ENCODE data around the gene SPDYC. TPM values are rescaled to one million over a fixed set of nuclear protein-coding genes. Genes with fewer than 3 reads are reported as not detected.

Gene SPDYC
- total RNA-seq, 1 experiment from 2014 or later: not detected

DNA sequence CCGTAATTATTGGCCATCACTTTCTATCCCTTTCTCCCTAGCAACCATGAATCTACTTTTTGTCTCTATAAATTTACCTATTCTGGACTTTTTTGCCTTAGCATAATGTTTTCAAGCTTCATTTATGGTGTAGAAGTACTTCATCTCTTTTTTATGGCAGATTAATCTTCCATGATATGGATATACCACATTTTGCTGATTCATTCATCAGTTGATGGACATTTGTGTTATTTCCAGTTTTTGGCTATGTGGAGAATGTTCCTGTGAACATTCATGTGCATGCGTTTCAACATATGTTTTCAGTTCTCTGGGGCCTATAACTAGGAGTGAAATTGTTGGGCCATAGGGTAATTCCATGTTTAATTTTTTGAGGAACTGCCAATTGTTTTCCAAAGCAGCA is 24.5 kb downstream of the SPDYC start:
- H3K27me3 ChIP-seq (ENCODE audit: low read length): no peaks in the 10 kb centered on the region
- no TSS peak for BruUV-seq (replicated peaks)
- H3K4me1 ChIP-seq (ENCODE audit: insufficient read depth, low read length): no peaks in the 10 kb centered on the region
- H4K20me1 ChIP-seq (ENCODE audit: low read length): no peaks in the 10 kb centered on the region
- TF ChIP-seq EZH2phosphoT487 (IDR thresholded peaks at IDR 0.05; ENCODE audit: borderline replicate concordance, low read length): no peak
- no peak for TF ChIP-seq EZH2 (IDR thresholded peaks at IDR 0.05; ENCODE audit: low read length, unreplicated experiment)
- TF ChIP-seq CTCF (conservative IDR thresholded peaks at IDR 0.05; ENCODE audit: low read depth, low read length): no peak
- no peaks in the 10 kb centered on the region for H3K9me3 ChIP-seq (ENCODE audit: low read length)
- no peak overlapping the region for H2AFZ ChIP-seq (ENCODE audit: low read length)
- H3K79me2 ChIP-seq (ENCODE audit: low read length): peaks cover 5% of the 10 kb centered on the region; the same call in 1 of the 2 replicates
- no peak overlapping the region for H3K9ac ChIP-seq (ENCODE audit: low read length)
- ChIA-PET POLR2A (ENCODE audit: unreplicated experiment) (no interaction called here), CTCF (no interaction called here)
- H3K27ac ChIP-seq (ENCODE audit: low read length): no peak overlapping the region
- peaks cover 55% of the 10 kb centered on the region for H3K36me3 ChIP-seq (ENCODE audit: low read depth, low read length)
- H3K4me2 ChIP-seq (ENCODE audit: low read length): no peak overlapping the region
- ATAC-seq (no peak), DNase-seq (no peak)
- no peak overlapping the region for H3K4me3 ChIP-seq (ENCODE audit: low read length)
- intact Hi-C loops (cut with micrococcal nuclease): no loop called here
- H3F3A ChIP-seq (ENCODE audit: low read length, unreplicated experiment): peaks cover 5% of the 10 kb centered on the region
- no peaks in the 10 kb centered on the region for H3K9me2 ChIP-seq (replicated peaks; ENCODE audit: low read length)

- Histone ChIP-seq H3K27me3 (ENCODE audit: low read length) (no peaks in the 10 kb centered on the region), H3F3A (ENCODE audit: low read length, unreplicated experiment) (peaks cover under 1% of the 10 kb centered on the region), H3K4me3 (ENCODE audit: low read length) (no peak overlapping the region), H3K4me1 (ENCODE audit: insufficient read depth, low read length) (no peaks in the 10 kb centered on the region), H3K9ac (ENCODE audit: low read length) (no peak overlapping the region), H2AFZ (ENCODE audit: low read length) (no peak overlapping the region), H3K9me3 (ENCODE audit: low read length) (no peaks in the 10 kb centered on the region), H3K36me3 (ENCODE audit: low read depth, low read length) (peaks cover 41% of the 10 kb centered on the region), H3K9me2 (replicated peaks; ENCODE audit: low read length) (no peaks in the 10 kb centered on the region), H3K79me2 (ENCODE audit: low read length) (no peaks in the 10 kb centered on the region), H3K27ac (ENCODE audit: low read length) (no peak overlapping the region), H3K4me2 (ENCODE audit: low read length) (no peak overlapping the region), H4K20me1 (ENCODE audit: low read length) (no peaks in the 10 kb centered on the region)
- DNase-seq (no peak), ATAC-seq (no peak)
- no TSS peak for BruUV-seq (replicated peaks)
- POLR2A ChIA-PET (ENCODE audit: unreplicated experiment): no interaction called here
- TF ChIP-seq EZH2phosphoT487 (IDR thresholded peaks at IDR 0.05; ENCODE audit: borderline replicate concordance, low read length) (no peak), CTCF (conservative IDR thresholded peaks at IDR 0.05; ENCODE audit: low read depth, low read length) (no peak), EZH2 (IDR thresholded peaks at IDR 0.05; ENCODE audit: low read length, unreplicated experiment) (no peak)
- intact Hi-C loops (cut with micrococcal nuclease): loop anchor here (1.0 kb wide), 1 partner anchor 46 kb away; no protein-coding TSS in a partner anchor
- CTCF ChIA-PET: no interaction called here
Observed at GRCh38 chr11:65204143-65204542, 34.1 kb downstream of the SPDYC start.

- Histone ChIP-seq H3K4me2 (ENCODE audit: low read length) (no peak overlapping the region), H3K4me1 (ENCODE audit: insufficient read depth, low read length) (no peaks in the 10 kb centered on the region), H3K27me3 (ENCODE audit: low read length) (no peaks in the 10 kb centered on the region), H3F3A (ENCODE audit: low read length, unreplicated experiment) (no peaks in the 10 kb centered on the region), H3K27ac (ENCODE audit: low read length) (no peak overlapping the region), H3K4me3 (ENCODE audit: low read length) (no peak overlapping the region), H3K36me3 (ENCODE audit: low read depth, low read length) (peaks cover 45% of the 10 kb centered on the region), H3K9me2 (replicated peaks; ENCODE audit: low read length) (no peaks in the 10 kb centered on the region), H3K9me3 (ENCODE audit: low read length) (no peaks in the 10 kb centered on the region), H4K20me1 (ENCODE audit: low read length) (no peaks in the 10 kb centered on the region), H3K9ac (ENCODE audit: low read length) (no peak overlapping the region), H2AFZ (ENCODE audit: low read length) (no peak overlapping the region), H3K79me2 (ENCODE audit: low read length) (no peaks in the 10 kb centered on the region)
- ChIA-PET POLR2A (ENCODE audit: unreplicated experiment) (no interaction called here), CTCF (no interaction called here)
- ATAC-seq (peak; percentile 69), DNase-seq (peak; percentile 59)
- TF ChIP-seq EZH2phosphoT487 (IDR thresholded peaks at IDR 0.05; ENCODE audit: borderline replicate concordance, low read length): no peak
- TF ChIP-seq CTCF (conservative IDR thresholded peaks at IDR 0.05; ENCODE audit: low read depth, low read length): peak; percentile 98
- TF ChIP-seq EZH2 (IDR thresholded peaks at IDR 0.05; ENCODE audit: low read length, unreplicated experiment): no peak
- BruUV-seq (replicated peaks): no TSS peak
- intact Hi-C loops (cut with micrococcal nuclease): loop anchor here (1.0 kb wide), 1 partner anchor 45 kb away; no protein-coding TSS in a partner anchor
Observed at GRCh38 chr11:65204646-65205601, 34.9 kb downstream of the SPDYC start.

Measured in PC-3 (cell line).